PC-9 (cell line): Measurements from ENCODE around the gene FBN1. TPM values are rescaled to one million over a fixed set of nuclear protein-coding genes. Genes with fewer than 3 reads are reported as not detected.

Source experiments
- BruUV-seq: library from RNA; stranded (reverse); fragments of 400-500 nt; replicated peaks from 2 replicates; lab custom pipeline; 2021; lab: Mats Ljungman, UMichigan
- CTCF ChIA-PET: fragments of 300-600 bp; sonication (Branson Sonifier 250); formaldehyde crosslinking; loops from one replicate; lab custom pipeline; 2022; ENCODE audit warnings: antibody characterized with exemption; lab: Charles Lee
- POLR2A ChIA-PET: fragments of 300-600 bp; sonication (Branson Sonifier 250); formaldehyde crosslinking; loops from one replicate; lab custom pipeline; 2022; ENCODE audit warnings: antibody characterized with exemption; ENCODE audit not compliant: unreplicated experiment; lab: Charles Lee
- DNase-seq, 2 experiments: peaks; one replicate each; pipeline versions ENCODE4 v3.0.0 to v3.0.0-alpha.2; 2015 to 2022; ENCODE audit warnings: mixed read lengths in 1 of 2
- H2AFZ ChIP-seq: fragments of 200-600 bp; sonication (generic); 2 replicates; pipeline ENCODE4 v1.8.1; 2017; ENCODE audit warnings: antibody characterized with exemption
- H3F3A ChIP-seq: fragments of 200-600 bp; sonication (generic); 2 replicates; pipeline ENCODE4 v1.8.1; 2017; ENCODE audit warnings: antibody characterized with exemption, mild to moderate bottlenecking, low read depth; ENCODE audit not compliant: insufficient read depth
- H3K27ac ChIP-seq: fragments of 200-600 bp; sonication (generic); 2 replicates; pipeline ENCODE4 v1.6.1; 2016; ENCODE audit warnings: mixed run types
- H3K27me3 ChIP-seq: fragments of 200-600 bp; sonication (generic); 2 replicates; pipeline ENCODE4 v1.6.1; 2016; ENCODE audit warnings: low read depth, mixed run types; ENCODE audit not compliant: insufficient read depth
- H3K36me3 ChIP-seq: fragments of 200-600 bp; sonication (generic); 2 replicates; pipeline ENCODE4 v1.6.1; 2016; ENCODE audit warnings: low read depth, mixed run types
- H3K4me1 ChIP-seq: fragments of 200-600 bp; sonication (generic); replicated peaks from 2 replicates; pipeline ENCODE4 v1.6.1; 2016; ENCODE audit warnings: mixed run types; ENCODE audit not compliant: insufficient read depth
- H3K4me2 ChIP-seq: fragments of 200-600 bp; sonication (generic); 2 replicates; pipeline ENCODE4 v1.6.1; 2017; ENCODE audit warnings: mixed run types
- H3K4me3 ChIP-seq: fragments of 200-600 bp; sonication (generic); 2 replicates; pipeline ENCODE4 v1.6.1; 2016; ENCODE audit warnings: mixed run types
- H3K79me2 ChIP-seq: fragments of 200-600 bp; sonication (generic); 2 replicates; pipeline ENCODE4 v1.6.1; 2017; ENCODE audit warnings: low read depth, mixed run types
- H3K9me2 ChIP-seq: fragments of 200-600 bp; sonication (generic); 2 replicates; pipeline ENCODE4 v1.8.1; 2017; ENCODE audit warnings: mild to moderate bottlenecking; ENCODE audit not compliant: insufficient read depth
- H3K9me3 ChIP-seq: fragments of 200-600 bp; sonication (generic); 2 replicates; pipeline ENCODE4 v1.8.1; 2016; ENCODE audit warnings: low read depth; ENCODE audit not compliant: insufficient read depth
- H4K20me1 ChIP-seq: fragments of 200-600 bp; sonication (generic); 2 replicates; pipeline ENCODE4 v1.8.1; 2017; ENCODE audit not compliant: insufficient read depth
- CTCF ChIP-seq: fragments of 200-600 bp; sonication (generic); conservative IDR thresholded peaks from 2 replicates; pipeline ENCODE4 v1.6.1; 2017; ENCODE audit warnings: mixed run types, antibody characterized with exemption, mild to moderate bottlenecking, moderate library complexity
- EZH2 ChIP-seq: fragments of 200-600 bp; sonication (generic); IDR thresholded peaks from 2 replicates; pipeline ENCODE4 v1.8.0; 2017; ENCODE audit warnings: antibody characterized with exemption, low read depth
- intact Hi-C: fragments of 100-400 bp; cut with micrococcal nuclease; formaldehyde crosslinking; loops from one replicate; pipeline ENCODE4 v1.10.0; 2022; ENCODE audit not compliant: unreplicated experiment
- total RNA-seq: library from RNA; stranded (reverse); gene quantifications from 2 replicates; pipeline ENCODE4 v1.2.3, GENCODE V29; 2021

Gene FBN1
- total RNA-seq, 1 experiment from 2014 or later: 1.3 TPM

- Histone ChIP-seq H3K79me2 (no peaks in the 10 kb centered on the region), H4K20me1 (no peaks in the 10 kb centered on the region), H3K27ac (no peak overlapping the region), H3K9me3 (no peaks in the 10 kb centered on the region; the same call in 1 of the 2 replicates), H2AFZ (no peak overlapping the region), H3K4me3 (no peak overlapping the region), H3K9me2 (no peaks in the 10 kb centered on the region), H3K4me2 (no peak overlapping the region), H3K27me3 (no peaks in the 10 kb centered on the region), H3K4me1 (peaks cover 8% of the 10 kb centered on the region; the same call in 1 of the 2 replicates), H3K36me3 (no peaks in the 10 kb centered on the region), H3F3A (no peaks in the 10 kb centered on the region)
- intact Hi-C loops: no loop called here
- CTCF ChIA-PET: no interaction called here
- POLR2A ChIA-PET: no interaction called here
- BruUV-seq: no TSS peak
- no peak for DNase-seq
- no peak for TF ChIP-seq EZH2
- TF ChIP-seq CTCF: no peak
These were observed 251.6 kb downstream of the FBN1 start for GRCh38 chr15:48393645-48394506.

GRCh38 chr15:48392356-48392755, 253.2 kb downstream of the FBN1 start:
- TF ChIP-seq CTCF (no peak), EZH2 (no peak)
- Histone ChIP-seq H3K79me2 (no peaks in the 10 kb centered on the region), H3K4me2 (no peak overlapping the region), H3K9me2 (no peaks in the 10 kb centered on the region), H3F3A (no peaks in the 10 kb centered on the region), H4K20me1 (no peaks in the 10 kb centered on the region), H3K4me3 (no peak overlapping the region), H3K9me3 (no peaks in the 10 kb centered on the region; the same call in 1 of the 2 replicates), H3K36me3 (no peaks in the 10 kb centered on the region), H3K27me3 (no peaks in the 10 kb centered on the region), H3K4me1 (peaks cover 8% of the 10 kb centered on the region; the same call in 1 of the 2 replicates), H3K27ac (no peak overlapping the region), H2AFZ (no peak overlapping the region)
- intact Hi-C loops: no loop called here
- ChIA-PET CTCF (no interaction called here), POLR2A (no interaction called here)
- DNase-seq: no peak
- BruUV-seq: no TSS peak

GRCh38 chr15:48391950-48392349, 253.6 kb downstream of the FBN1 start:
- Histone ChIP-seq H3K79me2 (no peaks in the 10 kb centered on the region), H2AFZ (no peak overlapping the region), H3K4me2 (no peak overlapping the region), H3K4me1 (peaks cover 8% of the 10 kb centered on the region; the same call in 1 of the 2 replicates), H3K4me3 (no peak overlapping the region), H3K9me2 (no peaks in the 10 kb centered on the region), H4K20me1 (no peaks in the 10 kb centered on the region), H3K27ac (no peak overlapping the region), H3K36me3 (no peaks in the 10 kb centered on the region), H3K27me3 (no peaks in the 10 kb centered on the region), H3F3A (no peaks in the 10 kb centered on the region), H3K9me3 (no peaks in the 10 kb centered on the region; the same call in 1 of the 2 replicates)
- TF ChIP-seq EZH2 (no peak), CTCF (no peak)
- BruUV-seq: no TSS peak
- no peak for DNase-seq
- ChIA-PET CTCF (no interaction called here), POLR2A (no interaction called here)
- intact Hi-C loops: no loop called here
